ENCODE measurements around the gene CLINT1.

DNA sequence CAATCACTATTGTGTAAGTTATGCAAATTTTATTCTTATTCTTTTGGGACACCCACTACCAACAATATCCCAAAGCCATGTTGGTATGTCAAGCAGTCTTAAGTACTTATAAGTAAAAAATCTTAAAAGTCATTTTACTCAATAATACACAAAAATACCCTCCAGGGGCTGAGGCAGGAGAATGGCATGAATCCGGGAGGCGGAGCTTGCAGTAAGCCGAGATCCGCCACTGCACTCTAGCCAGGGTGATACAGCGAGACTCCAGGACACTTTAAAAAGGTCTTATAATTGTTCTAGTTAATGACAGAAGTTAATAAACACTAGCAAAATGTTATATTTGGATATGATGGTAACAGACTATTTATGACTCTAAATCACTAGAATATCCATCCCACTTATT lies 16.8 kb downstream of the CLINT1 start:
- TF ChIP-seq, protein P1, sequence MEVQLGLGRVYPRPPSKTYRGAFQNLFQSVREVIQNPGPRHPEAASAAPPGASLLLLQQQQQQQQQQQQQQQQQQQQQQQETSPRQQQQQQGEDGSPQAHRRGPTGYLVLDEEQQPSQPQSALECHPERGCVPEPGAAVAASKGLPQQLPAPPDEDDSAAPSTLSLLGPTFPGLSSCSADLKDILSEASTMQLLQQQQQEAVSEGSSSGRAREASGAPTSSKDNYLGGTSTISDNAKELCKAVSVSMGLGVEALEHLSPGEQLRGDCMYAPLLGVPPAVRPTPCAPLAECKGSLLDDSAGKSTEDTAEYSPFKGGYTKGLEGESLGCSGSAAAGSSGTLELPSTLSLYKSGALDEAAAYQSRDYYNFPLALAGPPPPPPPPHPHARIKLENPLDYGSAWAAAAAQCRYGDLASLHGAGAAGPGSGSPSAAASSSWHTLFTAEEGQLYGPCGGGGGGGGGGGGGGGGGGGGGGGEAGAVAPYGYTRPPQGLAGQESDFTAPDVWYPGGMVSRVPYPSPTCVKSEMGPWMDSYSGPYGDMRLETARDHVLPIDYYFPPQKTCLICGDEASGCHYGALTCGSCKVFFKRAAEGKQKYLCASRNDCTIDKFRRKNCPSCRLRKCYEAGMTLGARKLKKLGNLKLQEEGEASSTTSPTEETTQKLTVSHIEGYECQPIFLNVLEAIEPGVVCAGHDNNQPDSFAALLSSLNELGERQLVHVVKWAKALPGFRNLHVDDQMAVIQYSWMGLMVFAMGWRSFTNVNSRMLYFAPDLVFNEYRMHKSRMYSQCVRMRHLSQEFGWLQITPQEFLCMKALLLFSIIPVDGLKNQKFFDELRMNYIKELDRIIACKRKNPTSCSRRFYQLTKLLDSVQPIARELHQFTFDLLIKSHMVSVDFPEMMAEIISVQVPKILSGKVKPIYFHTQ (CRISPR knock-in tag; IDR thresholded peaks at IDR 0.05), result no peak
- TF ChIP-seq TEAD1 (CRISPR knock-in tag; IDR thresholded peaks at IDR 0.05) (no peak), ETV6 (CRISPR knock-in tag; IDR thresholded peaks at IDR 0.05) (no peak), FOXJ3 (CRISPR knock-in tag; IDR thresholded peaks at IDR 0.05; ENCODE audit: borderline replicate concordance) (no peak), RELA (CRISPR knock-in tag; IDR thresholded peaks at IDR 0.05; ENCODE audit: borderline replicate concordance) (no peak), ZNF219 (CRISPR knock-in tag; IDR thresholded peaks at IDR 0.05; ENCODE audit: borderline replicate concordance) (no peak)
- TF ChIP-seq, protein P2, sequence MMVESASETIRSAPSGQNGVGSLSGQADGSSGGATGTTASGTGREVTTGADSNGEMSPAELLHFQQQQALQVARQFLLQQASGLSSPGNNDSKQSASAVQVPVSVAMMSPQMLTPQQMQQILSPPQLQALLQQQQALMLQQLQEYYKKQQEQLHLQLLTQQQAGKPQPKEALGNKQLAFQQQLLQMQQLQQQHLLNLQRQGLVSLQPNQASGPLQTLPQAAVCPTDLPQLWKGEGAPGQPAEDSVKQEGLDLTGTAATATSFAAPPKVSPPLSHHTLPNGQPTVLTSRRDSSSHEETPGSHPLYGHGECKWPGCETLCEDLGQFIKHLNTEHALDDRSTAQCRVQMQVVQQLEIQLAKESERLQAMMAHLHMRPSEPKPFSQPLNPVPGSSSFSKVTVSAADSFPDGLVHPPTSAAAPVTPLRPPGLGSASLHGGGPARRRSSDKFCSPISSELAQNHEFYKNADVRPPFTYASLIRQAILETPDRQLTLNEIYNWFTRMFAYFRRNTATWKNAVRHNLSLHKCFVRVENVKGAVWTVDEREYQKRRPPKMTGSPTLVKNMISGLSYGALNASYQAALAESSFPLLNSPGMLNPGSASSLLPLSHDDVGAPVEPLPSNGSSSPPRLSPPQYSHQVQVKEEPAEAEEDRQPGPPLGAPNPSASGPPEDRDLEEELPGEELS (CRISPR knock-in tag; IDR thresholded peaks at IDR 0.05), result no peak
- TF ChIP-seq, protein P3, sequence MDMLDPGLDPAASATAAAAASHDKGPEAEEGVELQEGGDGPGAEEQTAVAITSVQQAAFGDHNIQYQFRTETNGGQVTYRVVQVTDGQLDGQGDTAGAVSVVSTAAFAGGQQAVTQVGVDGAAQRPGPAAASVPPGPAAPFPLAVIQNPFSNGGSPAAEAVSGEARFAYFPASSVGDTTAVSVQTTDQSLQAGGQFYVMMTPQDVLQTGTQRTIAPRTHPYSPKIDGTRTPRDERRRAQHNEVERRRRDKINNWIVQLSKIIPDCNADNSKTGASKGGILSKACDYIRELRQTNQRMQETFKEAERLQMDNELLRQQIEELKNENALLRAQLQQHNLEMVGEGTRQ (CRISPR knock-in tag; IDR thresholded peaks at IDR 0.05), result no peak
- TF ChIP-seq, protein P4, sequence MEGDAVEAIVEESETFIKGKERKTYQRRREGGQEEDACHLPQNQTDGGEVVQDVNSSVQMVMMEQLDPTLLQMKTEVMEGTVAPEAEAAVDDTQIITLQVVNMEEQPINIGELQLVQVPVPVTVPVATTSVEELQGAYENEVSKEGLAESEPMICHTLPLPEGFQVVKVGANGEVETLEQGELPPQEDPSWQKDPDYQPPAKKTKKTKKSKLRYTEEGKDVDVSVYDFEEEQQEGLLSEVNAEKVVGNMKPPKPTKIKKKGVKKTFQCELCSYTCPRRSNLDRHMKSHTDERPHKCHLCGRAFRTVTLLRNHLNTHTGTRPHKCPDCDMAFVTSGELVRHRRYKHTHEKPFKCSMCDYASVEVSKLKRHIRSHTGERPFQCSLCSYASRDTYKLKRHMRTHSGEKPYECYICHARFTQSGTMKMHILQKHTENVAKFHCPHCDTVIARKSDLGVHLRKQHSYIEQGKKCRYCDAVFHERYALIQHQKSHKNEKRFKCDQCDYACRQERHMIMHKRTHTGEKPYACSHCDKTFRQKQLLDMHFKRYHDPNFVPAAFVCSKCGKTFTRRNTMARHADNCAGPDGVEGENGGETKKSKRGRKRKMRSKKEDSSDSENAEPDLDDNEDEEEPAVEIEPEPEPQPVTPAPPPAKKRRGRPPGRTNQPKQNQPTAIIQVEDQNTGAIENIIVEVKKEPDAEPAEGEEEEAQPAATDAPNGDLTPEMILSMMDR (IDR thresholded peaks at IDR 0.05), result no peak
- TF ChIP-seq, protein P5, sequence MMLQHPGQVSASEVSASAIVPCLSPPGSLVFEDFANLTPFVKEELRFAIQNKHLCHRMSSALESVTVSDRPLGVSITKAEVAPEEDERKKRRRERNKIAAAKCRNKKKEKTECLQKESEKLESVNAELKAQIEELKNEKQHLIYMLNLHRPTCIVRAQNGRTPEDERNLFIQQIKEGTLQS (CRISPR knock-in tag; conservative IDR thresholded peaks at IDR 0.05), result no peak
- TF ChIP-seq, protein P6, sequence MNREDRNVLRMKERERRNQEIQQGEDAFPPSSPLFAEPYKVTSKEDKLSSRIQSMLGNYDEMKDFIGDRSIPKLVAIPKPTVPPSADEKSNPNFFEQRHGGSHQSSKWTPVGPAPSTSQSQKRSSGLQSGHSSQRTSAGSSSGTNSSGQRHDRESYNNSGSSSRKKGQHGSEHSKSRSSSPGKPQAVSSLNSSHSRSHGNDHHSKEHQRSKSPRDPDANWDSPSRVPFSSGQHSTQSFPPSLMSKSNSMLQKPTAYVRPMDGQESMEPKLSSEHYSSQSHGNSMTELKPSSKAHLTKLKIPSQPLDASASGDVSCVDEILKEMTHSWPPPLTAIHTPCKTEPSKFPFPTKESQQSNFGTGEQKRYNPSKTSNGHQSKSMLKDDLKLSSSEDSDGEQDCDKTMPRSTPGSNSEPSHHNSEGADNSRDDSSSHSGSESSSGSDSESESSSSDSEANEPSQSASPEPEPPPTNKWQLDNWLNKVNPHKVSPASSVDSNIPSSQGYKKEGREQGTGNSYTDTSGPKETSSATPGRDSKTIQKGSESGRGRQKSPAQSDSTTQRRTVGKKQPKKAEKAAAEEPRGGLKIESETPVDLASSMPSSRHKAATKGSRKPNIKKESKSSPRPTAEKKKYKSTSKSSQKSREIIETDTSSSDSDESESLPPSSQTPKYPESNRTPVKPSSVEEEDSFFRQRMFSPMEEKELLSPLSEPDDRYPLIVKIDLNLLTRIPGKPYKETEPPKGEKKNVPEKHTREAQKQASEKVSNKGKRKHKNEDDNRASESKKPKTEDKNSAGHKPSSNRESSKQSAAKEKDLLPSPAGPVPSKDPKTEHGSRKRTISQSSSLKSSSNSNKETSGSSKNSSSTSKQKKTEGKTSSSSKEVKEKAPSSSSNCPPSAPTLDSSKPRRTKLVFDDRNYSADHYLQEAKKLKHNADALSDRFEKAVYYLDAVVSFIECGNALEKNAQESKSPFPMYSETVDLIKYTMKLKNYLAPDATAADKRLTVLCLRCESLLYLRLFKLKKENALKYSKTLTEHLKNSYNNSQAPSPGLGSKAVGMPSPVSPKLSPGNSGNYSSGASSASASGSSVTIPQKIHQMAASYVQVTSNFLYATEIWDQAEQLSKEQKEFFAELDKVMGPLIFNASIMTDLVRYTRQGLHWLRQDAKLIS (CRISPR knock-in tag; IDR thresholded peaks at IDR 0.05; ENCODE audit: borderline replicate concordance), result no peak

All from WTC11 (cell line).